ENCODE results near the gene NFILZ. TPM values are rescaled to one million over a fixed set of nuclear protein-coding genes. Genes with fewer than 3 reads are reported as not detected.
A peak's percentile ranks its signal among the peaks of the same experiment; 100 is the strongest.

NFILZ gene
- not detected in 2 replicates for total RNA-seq
- long read RNA-seq = 0 reads

- peaks cover 6% of the 10 kb centered on the region for H3K4me1 Mint-ChIP-seq
- H3K4me3 Mint-ChIP-seq = no peak within 1 kb of the TSS
- no peak for TF ChIP-seq CTCF (conservative IDR thresholded peaks at IDR 0.05)
- no peak for DNase-seq (ENCODE audit: low read depth, low spot score)
- no peaks in the 10 kb centered on the region for H3K27me3 Mint-ChIP-seq (ENCODE audit: low read depth)
- H3K27ac Mint-ChIP-seq (ENCODE audit: unreplicated experiment) = peak within 1 kb of the TSS; percentile 88
- no peaks in the 10 kb centered on the region for H3K9me3 Mint-ChIP-seq
- H3K36me3 Mint-ChIP-seq (ENCODE audit: low read depth) = no peaks in the 10 kb centered on the region
Measured at GRCh38 chr19:8629996-8630683, at the start of gene NFILZ. Gene NFILZ, plus strand, starts transcription at chr19:8630633. Its CDS starts 46,133 bp downstream, at chr19:8676766.

DNA sequence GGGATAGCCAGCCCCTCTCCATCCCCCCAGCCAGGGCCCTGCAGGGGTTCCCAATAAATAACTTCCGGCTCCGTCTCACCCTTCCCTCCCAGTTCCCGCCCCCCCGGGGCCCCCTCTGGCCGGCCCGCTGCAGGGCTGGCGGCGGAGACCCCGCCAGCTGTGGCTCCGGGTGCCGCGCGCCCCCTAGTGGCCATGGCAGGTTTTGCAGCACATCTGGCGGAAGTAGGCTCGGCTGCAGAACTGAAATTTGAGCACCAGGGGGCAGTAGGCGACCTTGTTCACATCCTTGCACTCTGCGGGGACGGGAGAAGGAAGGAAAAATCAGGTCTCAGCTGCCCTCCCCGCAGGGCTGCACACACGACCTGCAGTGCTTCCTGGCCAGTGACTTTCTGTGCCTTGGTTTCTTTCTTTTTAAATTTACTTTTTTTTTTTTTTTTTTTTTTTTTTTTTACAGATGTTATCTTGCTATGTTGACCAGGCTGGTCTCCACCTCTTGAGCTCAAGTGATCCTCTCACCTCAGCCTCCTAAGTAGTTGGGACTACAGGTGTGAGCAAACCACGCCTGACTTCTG is 49.6 kb upstream of the NFILZ start:
- H3K9me3 Mint-ChIP-seq = no peaks in the 10 kb centered on the region
- DNase-seq (ENCODE audit: low read depth, low spot score) = peak; percentile 93
- H3K27ac Mint-ChIP-seq (ENCODE audit: unreplicated experiment) = no peak overlapping the region
- no peak overlapping the region for H3K4me3 Mint-ChIP-seq
- H3K36me3 Mint-ChIP-seq (ENCODE audit: low read depth) = no peaks in the 10 kb centered on the region
- H3K27me3 Mint-ChIP-seq (ENCODE audit: low read depth) = peaks cover 26% of the 10 kb centered on the region
- peak; percentile 100 for TF ChIP-seq CTCF (conservative IDR thresholded peaks at IDR 0.05)
- H3K4me1 Mint-ChIP-seq = peaks cover 11% of the 10 kb centered on the region

DNA sequence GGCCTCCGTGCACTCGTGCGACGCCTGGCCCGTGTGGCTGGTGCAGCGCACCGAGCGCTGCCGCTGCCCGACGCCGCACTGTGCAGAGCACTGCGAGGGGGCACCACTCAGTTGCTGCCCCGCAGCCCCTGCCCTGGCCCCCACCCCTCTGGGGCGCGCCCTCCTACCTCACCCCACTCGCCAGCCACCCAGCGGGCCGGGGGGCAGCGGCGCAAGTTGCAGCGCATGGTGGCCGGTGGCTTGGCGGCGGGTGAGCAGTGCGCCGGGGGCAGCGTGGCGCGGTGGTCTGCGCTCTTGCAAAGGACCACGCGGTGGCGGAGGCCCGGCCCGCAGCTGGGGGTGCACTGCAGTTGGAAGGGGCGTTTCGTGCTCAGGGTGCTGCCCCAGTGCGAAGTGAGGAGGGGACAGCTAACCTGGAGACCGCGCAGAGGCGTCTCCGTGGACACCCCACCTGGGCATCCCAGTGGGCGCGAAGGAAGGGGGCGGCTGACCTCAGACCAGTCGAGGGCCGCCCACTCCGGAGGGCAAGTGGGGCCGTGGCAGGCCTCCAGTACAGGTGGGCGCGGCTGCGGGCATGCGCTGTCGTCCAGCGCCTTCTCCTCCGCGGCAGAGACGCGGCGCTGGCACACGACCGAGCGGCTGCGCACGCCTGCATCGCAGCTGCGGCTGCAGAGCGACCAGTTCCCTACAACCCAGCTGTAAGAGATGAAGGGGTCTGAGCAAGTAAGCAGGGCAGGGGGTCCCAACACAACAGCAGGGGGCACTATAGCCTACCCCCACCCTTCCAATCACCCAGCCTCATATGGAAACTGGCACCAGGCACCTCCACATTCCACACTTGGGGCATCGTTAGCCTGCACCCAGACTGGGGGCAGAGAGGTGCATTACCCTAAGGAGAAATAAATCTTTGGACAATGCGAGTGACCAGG is 45.2 kb upstream of the NFILZ start:
- Mint-ChIP-seq H3K36me3 (ENCODE audit: low read depth) (no peaks in the 10 kb centered on the region), H3K4me1 (no peaks in the 10 kb centered on the region), H3K9me3 (no peaks in the 10 kb centered on the region), H3K27ac (ENCODE audit: unreplicated experiment) (no peak overlapping the region), H3K27me3 (ENCODE audit: low read depth) (peaks cover 19% of the 10 kb centered on the region), H3K4me3 (no peak overlapping the region)
- TF ChIP-seq CTCF (conservative IDR thresholded peaks at IDR 0.05) = no peak
- DNase-seq (ENCODE audit: low read depth, low spot score) = no peak

GRCh38 chr19:8585894-8586750 is 44.3 kb upstream of the NFILZ start:
- H3K9me3 Mint-ChIP-seq = no peaks in the 10 kb centered on the region
- peaks cover 27% of the 10 kb centered on the region for H3K27me3 Mint-ChIP-seq (ENCODE audit: low read depth)
- peak; percentile 80 for DNase-seq (ENCODE audit: low read depth, low spot score)
- no peaks in the 10 kb centered on the region for H3K4me1 Mint-ChIP-seq
- H3K27ac Mint-ChIP-seq (ENCODE audit: unreplicated experiment) = no peak overlapping the region
- no peak overlapping the region for H3K4me3 Mint-ChIP-seq
- peak; percentile 70 for TF ChIP-seq CTCF (conservative IDR thresholded peaks at IDR 0.05)
- H3K36me3 Mint-ChIP-seq (ENCODE audit: low read depth) = no peaks in the 10 kb centered on the region

All from neural crest cell (in vitro differentiated cells).